ENCODE data around the gene ADTRP. TPM values are rescaled to one million over a fixed set of nuclear protein-coding genes. Genes with fewer than 3 reads are reported as not detected.

Gene ADTRP
- total RNA-seq, 2 experiments from 2014 or later: 29.1 to 31.5 TPM

GRCh38 chr6:11738661-11739375 is 39.8 kb downstream of the ADTRP start:
- no peak for DNase-seq
- Mint-ChIP-seq H3K27ac (peak overlapping the region; percentile 67), H3K36me3 (peaks cover 9% of the 10 kb centered on the region), H3K27me3 (no peaks in the 10 kb centered on the region), H3K4me1 (peaks cover 48% of the 10 kb centered on the region), H3K9me3 (peaks cover 4% of the 10 kb centered on the region), H3K4me3 (no peak overlapping the region)

- H3K9me3 Mint-ChIP-seq: peaks cover 9% of the 10 kb centered on the region
- no peak for DNase-seq
- H3K4me3 Mint-ChIP-seq: no peak overlapping the region
- H3K36me3 Mint-ChIP-seq: peaks cover 14% of the 10 kb centered on the region
- H3K4me1 Mint-ChIP-seq: peaks cover 54% of the 10 kb centered on the region
- H3K27me3 Mint-ChIP-seq: no peaks in the 10 kb centered on the region
- peak overlapping the region; percentile 61 for H3K27ac Mint-ChIP-seq
Observed at GRCh38 chr6:11738234-11738633, 40.4 kb downstream of the ADTRP start.

DNA sequence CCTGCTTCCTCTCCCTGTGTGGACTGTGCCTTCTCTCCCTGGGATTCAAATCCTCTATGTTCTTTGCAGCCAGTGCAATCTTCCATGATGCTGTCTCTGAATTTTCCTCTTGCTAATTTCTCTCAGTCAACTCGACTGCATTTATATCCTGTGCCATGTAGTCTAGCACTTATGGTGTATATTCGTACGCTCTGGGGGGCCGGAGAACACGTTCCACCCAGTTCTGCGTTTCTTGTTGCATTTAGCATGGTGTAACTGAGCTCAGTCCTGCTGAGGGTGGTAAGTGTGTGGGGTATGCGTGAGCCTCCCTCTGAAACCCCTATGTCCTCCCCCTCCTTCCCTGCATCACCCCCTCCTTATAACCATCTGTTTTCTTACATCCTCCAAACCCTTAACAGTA is 42.0 kb downstream of the ADTRP start:
- Mint-ChIP-seq H3K36me3 (peaks cover 20% of the 10 kb centered on the region), H3K4me3 (no peak overlapping the region), H3K27ac (peak overlapping the region; percentile 4), H3K27me3 (no peaks in the 10 kb centered on the region), H3K9me3 (peaks cover 10% of the 10 kb centered on the region), H3K4me1 (peaks cover 61% of the 10 kb centered on the region)
- DNase-seq: no peak

- Mint-ChIP-seq H3K27ac (no peak overlapping the region), H3K9me3 (peaks cover 14% of the 10 kb centered on the region), H3K36me3 (peaks cover 24% of the 10 kb centered on the region), H3K27me3 (no peaks in the 10 kb centered on the region), H3K4me3 (no peak overlapping the region), H3K4me1 (peaks cover 62% of the 10 kb centered on the region)
- DNase-seq: no peak
Observed at GRCh38 chr6:11734861-11735613, 43.6 kb downstream of the ADTRP start.

DNA sequence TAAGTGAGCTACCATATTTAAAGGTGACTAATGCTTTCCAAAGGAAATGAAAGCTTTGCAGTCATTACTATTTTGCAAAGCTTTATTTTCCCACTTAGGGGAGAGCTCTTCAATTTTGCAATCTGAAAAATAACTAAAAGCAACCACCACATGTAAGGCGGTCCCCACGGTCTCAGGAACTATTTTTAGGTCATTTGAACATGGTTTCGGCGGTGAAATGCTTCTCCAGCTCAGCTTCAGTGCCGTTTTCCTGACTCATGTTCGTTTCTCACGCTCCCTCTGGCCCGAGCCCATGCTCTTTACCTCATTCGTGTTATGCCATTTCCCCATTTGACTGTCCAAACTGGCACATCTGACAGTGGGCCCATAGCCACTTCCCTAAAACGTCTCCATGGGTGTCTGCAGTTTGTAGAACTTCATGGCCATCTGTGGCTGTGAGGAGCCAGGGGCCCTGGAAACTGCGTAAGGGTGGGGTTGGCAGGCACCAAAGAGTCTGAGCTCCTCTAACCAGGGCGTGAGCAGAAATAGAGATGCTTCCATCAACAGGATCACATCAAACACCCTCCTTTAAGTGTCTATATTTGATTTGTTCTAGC is 46.5 kb downstream of the ADTRP start:
- DNase-seq: peak; percentile 76
- Mint-ChIP-seq H3K4me1 (peaks cover 72% of the 10 kb centered on the region), H3K9me3 (peaks cover 12% of the 10 kb centered on the region), H3K27me3 (no peaks in the 10 kb centered on the region), H3K36me3 (peaks cover 23% of the 10 kb centered on the region), H3K4me3 (no peak overlapping the region), H3K27ac (peak overlapping the region; percentile 96)

- H3K4me1 Mint-ChIP-seq: peaks cover 74% of the 10 kb centered on the region
- no peaks in the 10 kb centered on the region for H3K27me3 Mint-ChIP-seq
Observed at GRCh38 chr6:11731423-11731822, 47.2 kb downstream of the ADTRP start.

GRCh38 chr6:11730641-11731040 is 48.0 kb downstream of the ADTRP start:
- Mint-ChIP-seq H3K4me1 (peaks cover 80% of the 10 kb centered on the region), H3K27ac (peak overlapping the region; percentile 97), H3K4me3 (no peak overlapping the region), H3K36me3 (peaks cover 36% of the 10 kb centered on the region), H3K9me3 (peaks cover 20% of the 10 kb centered on the region), H3K27me3 (no peaks in the 10 kb centered on the region)
- no peak for DNase-seq

More at GRCh38 chr6:11731423-11731822, 47.2 kb downstream of the ADTRP start:
- no peak overlapping the region for H3K4me3 Mint-ChIP-seq
- H3K27ac Mint-ChIP-seq: peak overlapping the region; percentile 96
- no peak for DNase-seq
- H3K9me3 Mint-ChIP-seq: peaks cover 14% of the 10 kb centered on the region
- peaks cover 29% of the 10 kb centered on the region for H3K36me3 Mint-ChIP-seq

DNA sequence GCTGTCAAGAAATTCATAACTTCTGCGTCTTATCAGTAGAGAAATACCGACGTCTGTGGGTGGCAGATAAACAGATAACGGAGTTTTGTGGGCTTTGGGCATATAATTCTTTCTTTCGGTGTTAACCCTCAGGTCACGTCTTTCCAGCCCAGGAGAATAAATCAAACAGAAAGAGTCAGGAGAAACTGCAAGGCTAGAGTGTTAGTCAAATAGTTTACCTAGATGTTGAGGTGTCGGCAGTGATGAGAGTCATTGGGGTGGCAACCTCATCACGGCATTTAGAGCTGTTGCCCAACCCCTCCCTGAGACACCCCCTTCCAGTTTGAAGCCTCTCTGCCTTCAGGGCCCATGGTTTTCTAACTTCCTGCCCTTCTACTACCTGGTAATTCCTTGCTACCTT is 49.5 kb downstream of the ADTRP start:
- peaks cover 48% of the 10 kb centered on the region for H3K36me3 Mint-ChIP-seq
- peak; percentile 57 for DNase-seq
- H3K4me1 Mint-ChIP-seq: peaks cover 75% of the 10 kb centered on the region
- peak overlapping the region; percentile 97 for H3K27ac Mint-ChIP-seq
- H3K9me3 Mint-ChIP-seq: peaks cover 20% of the 10 kb centered on the region
- no peaks in the 10 kb centered on the region for H3K27me3 Mint-ChIP-seq
- H3K4me3 Mint-ChIP-seq: peak overlapping the region; percentile 89

- peak overlapping the region; percentile 89 for H3K4me3 Mint-ChIP-seq
- peaks cover 15% of the 10 kb centered on the region for H3K9me3 Mint-ChIP-seq
- peak; percentile 34 for DNase-seq
- peaks cover 75% of the 10 kb centered on the region for H3K4me1 Mint-ChIP-seq
- peaks cover 51% of the 10 kb centered on the region for H3K36me3 Mint-ChIP-seq
- peak overlapping the region; percentile 97 for H3K27ac Mint-ChIP-seq
- no peaks in the 10 kb centered on the region for H3K27me3 Mint-ChIP-seq
Observed at GRCh38 chr6:11727998-11728961, 50.3 kb downstream of the ADTRP start.

- H3K4me3 Mint-ChIP-seq: peak overlapping the region; percentile 89
Observed at GRCh38 chr6:11727346-11727997, 51.1 kb downstream of the ADTRP start.

GRCh38 chr6:11724286-11724685 is 54.3 kb downstream of the ADTRP start:
- Mint-ChIP-seq H3K9me3 (peaks cover 10% of the 10 kb centered on the region), H3K36me3 (peaks cover 73% of the 10 kb centered on the region), H3K27ac (no peak overlapping the region), H3K27me3 (no peaks in the 10 kb centered on the region), H3K4me3 (peak overlapping the region; percentile 40), H3K4me1 (peaks cover 57% of the 10 kb centered on the region)
- DNase-seq: no peak

More at GRCh38 chr6:11727346-11727997, 51.1 kb downstream of the ADTRP start:
- Mint-ChIP-seq H3K36me3 (peaks cover 55% of the 10 kb centered on the region), H3K27ac (peak overlapping the region; percentile 97), H3K4me1 (peaks cover 75% of the 10 kb centered on the region), H3K27me3 (no peaks in the 10 kb centered on the region), H3K9me3 (peaks cover 14% of the 10 kb centered on the region)
- DNase-seq: no peak

GRCh38 chr6:11722805-11723631 is 55.6 kb downstream of the ADTRP start:
- Mint-ChIP-seq H3K27me3 (no peaks in the 10 kb centered on the region), H3K27ac (peak overlapping the region; percentile 70)

DNA sequence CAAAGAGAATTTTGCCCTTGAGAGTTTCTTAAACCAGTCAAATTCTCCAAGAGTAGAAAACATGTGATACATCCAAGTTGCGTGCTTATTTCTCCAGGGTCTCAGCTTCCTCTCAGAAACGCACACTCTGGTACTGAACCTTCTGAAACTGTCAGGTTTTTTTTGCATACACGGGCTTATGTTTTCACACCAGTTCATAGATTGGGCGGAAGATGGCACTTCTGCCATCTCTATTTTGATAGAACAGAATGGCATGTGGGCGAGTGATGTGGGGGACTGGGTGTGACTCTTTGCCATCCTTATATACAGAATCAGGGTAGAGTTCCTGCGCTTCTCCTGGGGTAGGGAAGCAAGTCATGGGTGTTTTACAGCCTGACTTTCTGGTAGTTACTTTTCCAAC is 56.4 kb downstream of the ADTRP start:
- no peak for DNase-seq
- Mint-ChIP-seq H3K27me3 (no peaks in the 10 kb centered on the region), H3K4me3 (no peak overlapping the region), H3K4me1 (peaks cover 44% of the 10 kb centered on the region), H3K27ac (peak overlapping the region; percentile 70), H3K9me3 (peaks cover 11% of the 10 kb centered on the region), H3K36me3 (peaks cover 86% of the 10 kb centered on the region)

More at GRCh38 chr6:11722805-11723631, 55.6 kb downstream of the ADTRP start:
- Mint-ChIP-seq H3K4me1 (peaks cover 47% of the 10 kb centered on the region), H3K9me3 (peaks cover 10% of the 10 kb centered on the region), H3K36me3 (peaks cover 85% of the 10 kb centered on the region), H3K4me3 (peak overlapping the region; percentile 40)
- no peak for DNase-seq

Data from activated naive CD8-positive, alpha-beta T cell treated with anti-CD3 and anti-CD28 coated beads for 36 hours (primary cell).